Measurements from ENCODE around the gene SAMM50.

Gene SAMM50

DNA sequence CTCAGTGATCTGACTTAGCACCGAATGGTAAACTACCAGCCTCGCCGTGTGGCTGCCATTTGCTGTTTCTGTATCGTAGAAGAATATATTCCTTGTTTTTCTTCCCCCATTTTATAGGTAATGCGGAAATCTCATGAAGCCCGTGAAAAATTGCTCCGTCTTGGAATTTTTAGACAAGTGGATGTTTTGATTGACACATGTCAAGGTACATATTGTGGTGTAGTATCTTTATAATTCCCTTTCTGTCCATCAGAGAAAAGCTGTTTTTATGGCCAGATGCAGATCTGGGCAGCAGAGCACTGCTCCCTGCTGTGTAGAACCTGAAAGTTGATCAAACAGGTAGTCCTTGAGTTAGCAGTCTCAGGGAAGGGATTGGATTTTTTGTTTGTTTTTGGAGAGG is 13.4 kb downstream of the SAMM50 start:
- in situ Hi-C loops (cut with MboI; ENCODE audit: low pct_unique_long_range_greater_than_20kb, low sequenced_read_pairs, unreplicated experiment) = no loop called here
- no peak for DNase-seq (ENCODE audit: low spot score)
- TF ChIP-seq, protein P1, sequence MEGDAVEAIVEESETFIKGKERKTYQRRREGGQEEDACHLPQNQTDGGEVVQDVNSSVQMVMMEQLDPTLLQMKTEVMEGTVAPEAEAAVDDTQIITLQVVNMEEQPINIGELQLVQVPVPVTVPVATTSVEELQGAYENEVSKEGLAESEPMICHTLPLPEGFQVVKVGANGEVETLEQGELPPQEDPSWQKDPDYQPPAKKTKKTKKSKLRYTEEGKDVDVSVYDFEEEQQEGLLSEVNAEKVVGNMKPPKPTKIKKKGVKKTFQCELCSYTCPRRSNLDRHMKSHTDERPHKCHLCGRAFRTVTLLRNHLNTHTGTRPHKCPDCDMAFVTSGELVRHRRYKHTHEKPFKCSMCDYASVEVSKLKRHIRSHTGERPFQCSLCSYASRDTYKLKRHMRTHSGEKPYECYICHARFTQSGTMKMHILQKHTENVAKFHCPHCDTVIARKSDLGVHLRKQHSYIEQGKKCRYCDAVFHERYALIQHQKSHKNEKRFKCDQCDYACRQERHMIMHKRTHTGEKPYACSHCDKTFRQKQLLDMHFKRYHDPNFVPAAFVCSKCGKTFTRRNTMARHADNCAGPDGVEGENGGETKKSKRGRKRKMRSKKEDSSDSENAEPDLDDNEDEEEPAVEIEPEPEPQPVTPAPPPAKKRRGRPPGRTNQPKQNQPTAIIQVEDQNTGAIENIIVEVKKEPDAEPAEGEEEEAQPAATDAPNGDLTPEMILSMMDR (IDR thresholded peaks at IDR 0.05; ENCODE audit: extremely low read depth, insufficient read depth, missing control alignments) = no peak

DNA sequence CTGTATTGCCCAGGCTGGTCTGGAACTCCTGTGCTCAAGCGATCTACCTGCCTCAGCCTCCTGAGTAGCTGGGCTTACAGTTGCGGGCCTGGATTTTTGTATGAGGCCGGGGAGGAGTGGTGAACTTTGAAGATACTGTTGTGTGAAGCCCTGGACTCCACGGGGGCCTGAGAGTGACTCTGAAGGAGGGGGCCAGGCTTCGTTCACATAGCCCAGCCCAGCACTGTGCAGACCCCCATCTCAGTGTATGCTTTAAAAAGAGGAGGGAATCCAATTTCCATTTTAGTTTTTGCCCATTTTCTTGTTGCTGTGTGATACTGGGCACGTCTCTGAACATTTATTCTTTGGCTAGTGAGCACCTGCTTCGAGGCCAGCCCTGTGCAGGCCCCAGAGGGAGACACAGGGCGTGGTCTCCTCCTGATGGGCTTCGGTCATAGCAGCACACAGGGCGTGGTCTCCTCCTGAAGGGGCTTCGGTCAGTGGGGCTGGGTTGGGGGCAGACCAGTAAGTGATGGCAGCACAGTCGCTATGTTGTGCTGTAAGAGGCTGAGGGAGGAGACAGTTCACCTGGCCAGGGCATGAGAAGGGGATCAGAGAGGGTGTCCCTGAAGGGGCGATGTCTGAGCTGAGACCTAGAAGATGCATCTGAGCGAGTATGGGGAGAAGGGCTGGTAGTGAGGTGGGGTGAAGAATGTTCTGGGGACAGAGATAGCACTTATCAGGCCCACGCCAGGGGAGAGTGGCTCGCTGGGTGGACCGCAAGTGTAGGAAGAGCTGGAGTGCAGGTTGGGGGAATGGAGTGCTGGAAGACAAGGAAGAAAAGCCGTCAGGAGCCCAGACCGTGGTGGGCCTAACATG is 14.0 kb downstream of the SAMM50 start:
- TF ChIP-seq, protein P1 (IDR thresholded peaks at IDR 0.05; ENCODE audit: extremely low read depth, insufficient read depth, missing control alignments) = no peak
- in situ Hi-C loops (cut with MboI; ENCODE audit: low pct_unique_long_range_greater_than_20kb, low sequenced_read_pairs, unreplicated experiment) = no loop called here
- no peak for DNase-seq (ENCODE audit: low spot score)

DNA sequence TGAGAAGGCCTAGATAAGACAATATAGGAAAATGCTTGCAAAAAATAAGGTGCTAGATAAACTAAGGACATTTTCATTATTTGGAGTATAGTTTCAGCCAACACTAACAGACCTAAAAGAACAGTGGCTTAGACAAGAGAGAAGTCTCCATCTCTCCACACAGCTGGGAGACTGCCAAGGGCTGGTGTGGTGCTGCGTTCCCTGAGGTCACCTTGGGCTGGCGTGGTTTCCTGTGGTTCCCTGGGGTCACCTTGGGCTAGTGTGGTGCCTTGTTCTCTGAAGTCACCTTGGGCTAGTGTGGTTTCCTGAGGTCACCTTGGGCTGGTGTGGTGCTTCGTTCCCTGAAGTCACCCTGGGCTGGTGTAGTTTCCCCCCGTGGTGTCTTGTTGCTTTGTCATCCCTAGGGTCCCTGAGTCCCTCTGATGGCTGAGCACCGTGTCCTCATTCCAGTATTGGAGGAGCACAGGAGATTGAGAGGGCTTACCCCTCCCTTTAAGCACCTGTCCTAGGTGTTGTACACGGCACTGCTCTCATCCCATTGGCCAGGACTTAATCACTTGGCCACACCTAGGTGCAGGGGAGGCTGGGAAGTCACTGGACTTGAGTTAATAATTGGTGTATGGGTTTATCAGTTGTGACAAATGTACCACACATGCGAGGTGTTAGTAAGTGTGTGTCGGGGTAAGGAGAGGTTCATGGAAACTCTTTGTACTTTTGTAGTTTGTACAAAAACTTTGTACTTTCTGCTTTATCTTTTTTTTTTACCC is 14.9 kb downstream of the SAMM50 start:
- TF ChIP-seq, protein P1 (IDR thresholded peaks at IDR 0.05; ENCODE audit: extremely low read depth, insufficient read depth, missing control alignments) = no peak
- DNase-seq (ENCODE audit: low spot score) = no peak
- in situ Hi-C loops (cut with MboI; ENCODE audit: low pct_unique_long_range_greater_than_20kb, low sequenced_read_pairs, unreplicated experiment) = no loop called here

DNA sequence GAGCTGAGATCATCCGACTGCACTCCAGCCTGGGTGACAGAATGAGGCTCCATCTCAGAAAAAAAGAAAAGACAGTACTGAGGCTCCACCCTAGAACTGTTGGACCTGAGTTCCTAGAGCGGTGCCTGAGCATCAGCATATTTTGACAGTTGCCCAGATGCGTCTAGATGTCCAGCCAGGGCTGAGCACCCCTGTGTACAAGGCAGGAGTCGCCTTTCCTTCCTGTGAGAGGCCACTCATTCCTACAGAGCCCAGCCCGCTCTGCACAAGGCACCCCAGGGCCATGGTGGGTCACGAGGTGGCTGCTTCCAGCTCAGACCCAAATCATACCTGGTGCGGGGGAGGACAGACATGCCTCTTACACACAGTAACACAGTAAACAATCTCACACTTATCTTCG is 15.9 kb downstream of the SAMM50 start:
- in situ Hi-C loops (cut with MboI; ENCODE audit: low pct_unique_long_range_greater_than_20kb, low sequenced_read_pairs, unreplicated experiment) = no loop called here
- TF ChIP-seq, protein P1 (IDR thresholded peaks at IDR 0.05; ENCODE audit: extremely low read depth, insufficient read depth, missing control alignments) = no peak
- no peak for DNase-seq (ENCODE audit: low spot score)

DNA sequence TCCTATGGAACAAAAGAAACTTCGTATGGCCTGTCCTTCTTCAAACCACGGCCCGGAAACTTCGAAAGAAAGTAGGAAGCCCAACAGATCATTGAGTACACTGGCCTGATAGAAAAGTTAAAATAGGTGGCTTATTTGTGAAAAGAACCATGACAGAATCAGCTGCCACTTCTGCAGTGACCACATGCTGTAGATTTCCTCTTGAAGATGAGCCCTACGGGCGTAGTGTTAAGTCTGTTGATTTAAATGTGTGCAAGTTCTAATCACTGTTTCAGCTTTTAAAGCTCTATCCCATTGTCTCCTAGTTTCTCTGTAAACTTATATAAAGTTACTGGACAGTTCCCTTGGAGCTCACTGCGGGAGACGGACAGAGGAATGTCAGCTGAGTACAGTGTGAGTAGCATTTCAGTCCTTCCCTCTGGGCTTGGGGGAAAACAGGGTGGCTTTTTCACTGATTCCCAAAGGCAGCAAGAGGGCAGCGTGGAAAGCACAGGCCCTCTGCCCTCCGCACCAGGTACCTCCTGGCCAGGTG is 17.8 kb downstream of the SAMM50 start:
- TF ChIP-seq, protein P1 (IDR thresholded peaks at IDR 0.05; ENCODE audit: extremely low read depth, insufficient read depth, missing control alignments) = no peak
- in situ Hi-C loops (cut with MboI; ENCODE audit: low pct_unique_long_range_greater_than_20kb, low sequenced_read_pairs, unreplicated experiment) = no loop called here
- no peak for DNase-seq (ENCODE audit: low spot score)

DNA sequence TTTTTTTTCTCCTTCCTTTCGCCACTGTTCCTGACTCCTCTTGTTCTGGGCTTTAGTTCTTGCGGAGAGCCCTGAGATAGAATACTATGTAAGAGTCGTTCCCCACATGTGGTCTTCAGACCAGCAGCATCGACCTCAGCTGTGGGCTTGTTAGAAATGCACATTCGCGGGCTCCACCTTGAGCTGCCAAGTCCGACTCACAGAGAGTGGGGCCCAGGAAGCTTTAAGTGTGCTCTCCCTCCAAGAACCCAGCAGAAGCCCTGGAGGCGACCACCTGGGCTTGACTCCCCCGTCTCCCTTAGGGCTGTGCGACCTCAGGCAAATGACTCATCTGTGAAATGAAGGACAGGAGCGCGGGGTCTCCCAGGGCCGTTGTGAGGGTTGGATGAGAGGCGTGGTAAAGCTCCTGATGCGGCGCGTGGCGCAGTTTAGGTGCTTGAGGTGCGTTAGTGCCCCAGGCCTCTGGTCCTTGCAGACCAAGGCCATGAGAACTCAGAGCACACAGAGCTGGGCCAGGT is 18.8 kb downstream of the SAMM50 start:
- TF ChIP-seq, protein P1 (IDR thresholded peaks at IDR 0.05; ENCODE audit: extremely low read depth, insufficient read depth, missing control alignments) = no peak
- in situ Hi-C loops (cut with MboI; ENCODE audit: low pct_unique_long_range_greater_than_20kb, low sequenced_read_pairs, unreplicated experiment) = no loop called here
- DNase-seq (ENCODE audit: low spot score) = no peak

Measured in GM13977 (cell line).